Neuronal stem cell (in vitro differentiated cells): ENCODE results near the gene EML1.

Experiments
- DNase-seq: peaks from one replicate; pipeline ENCODE4 v3.0.0-alpha.2; 2013; ENCODE audit warnings: low spot score
- H2AFZ ChIP-seq: one replicate; pipeline ENCODE4 v1.6.1; 2013; ENCODE audit warnings: mild to moderate bottlenecking, low read length, inconsistent platforms
- H2AK5ac ChIP-seq: 2 replicates; pipeline ENCODE4 v1.6.1; 2013; ENCODE audit warnings: low read depth, mild to moderate bottlenecking, inconsistent platforms, low read length, moderate library complexity, mixed read lengths
- H2BK120ac ChIP-seq: 2 replicates; pipeline ENCODE4 v1.6.1; 2013; ENCODE audit warnings: low read depth, mild to moderate bottlenecking, inconsistent platforms, low read length, moderate library complexity, mixed read lengths
- H2BK12ac ChIP-seq: one replicate; pipeline ENCODE4 v1.6.1; 2013; ENCODE audit warnings: low read length, inconsistent platforms
- H2BK15ac ChIP-seq: 2 replicates; pipeline ENCODE4 v1.6.1; 2013; ENCODE audit warnings: mild to moderate bottlenecking, low read length, inconsistent platforms, mixed read lengths
- H2BK5ac ChIP-seq: one replicate; pipeline ENCODE4 v1.6.1; 2013; ENCODE audit warnings: inconsistent platforms, mild to moderate bottlenecking, low read length, moderate library complexity
- H3K14ac ChIP-seq: one replicate; pipeline ENCODE4 v1.6.1; 2013; ENCODE audit warnings: low read length, inconsistent platforms
- H3K18ac ChIP-seq: 2 replicates; pipeline ENCODE4 v1.6.1; 2013; ENCODE audit warnings: low read length, inconsistent platforms
- H3K23ac ChIP-seq: 2 replicates; pipeline ENCODE4 v1.6.1; 2013; ENCODE audit warnings: low read depth, mild to moderate bottlenecking, mixed read lengths, low read length, inconsistent platforms; ENCODE audit not compliant: poor library complexity
- H3K27ac ChIP-seq: replicated peaks from 3 replicates; pipeline ENCODE4 v1.5.1; 2013; ENCODE audit warnings: low read length, inconsistent platforms
- H3K27me3 ChIP-seq, 3 experiments: 2 replicates each; pipeline ENCODE4 v1.6.1; 2013; ENCODE audit warnings: low read length in 3 of 3, mild to moderate bottlenecking in 2 of 3, inconsistent platforms in 1 of 3, low read depth in 1 of 3, mixed read lengths in 1 of 3, moderate library complexity in 1 of 3; ENCODE audit not compliant: control insufficient read depth in 3 of 3, insufficient read depth in 3 of 3
- H3K36me3 ChIP-seq, 2 donors: replicated peaks in 1 of 2; 2 replicates each; pipeline ENCODE4 v1.6.1; 2013; ENCODE audit warnings: low read length in 2 of 2; ENCODE audit not compliant: control insufficient read depth in 2 of 2, insufficient read depth in 2 of 2
- H3K4ac ChIP-seq: 2 replicates; pipeline ENCODE4 v1.6.1; 2013; ENCODE audit warnings: inconsistent platforms, mild to moderate bottlenecking, low read length, moderate library complexity
- H3K4me1 ChIP-seq, 2 donors: 1 replicate in 1 of 2; 2 replicates in 1 of 2; pipeline ENCODE4 v1.6.1; 2013; ENCODE audit warnings: low read length in 2 of 2, low read depth in 1 of 2; ENCODE audit not compliant: control insufficient read depth in 2 of 2, insufficient read depth in 1 of 2
- H3K4me2 ChIP-seq: one replicate; pipeline ENCODE4 v1.6.1; 2013; ENCODE audit warnings: mild to moderate bottlenecking, low read length, inconsistent platforms; ENCODE audit not compliant: insufficient read depth, poor library complexity, severe bottlenecking
- H3K4me3 ChIP-seq, 2 donors: 2 replicates each; pipeline ENCODE4 v1.5.1; 2013; ENCODE audit warnings: low read length in 2 of 2, mild to moderate bottlenecking in 2 of 2, inconsistent platforms in 1 of 2, moderate library complexity in 1 of 2
- H3K79me1 ChIP-seq: one replicate; pipeline ENCODE4 v1.6.1; 2013; ENCODE audit warnings: low read depth, mild to moderate bottlenecking, inconsistent platforms, low read length, moderate library complexity
- H3K9ac ChIP-seq: one replicate; pipeline ENCODE4 v1.6.1; 2013; ENCODE audit warnings: mild to moderate bottlenecking, low read depth, low read length, inconsistent platforms; ENCODE audit not compliant: poor library complexity
- H3K9me3 ChIP-seq, 2 donors: replicated peaks in 1 of 2; 2 replicates each; pipeline versions ENCODE3 to v1.6.1; 2013; ENCODE audit warnings: low read length in 2 of 2, mild to moderate bottlenecking in 2 of 2, inconsistent platforms in 1 of 2, low read depth in 1 of 2, mixed read lengths in 1 of 2, moderate library complexity in 1 of 2; ENCODE audit not compliant: control insufficient read depth in 2 of 2, insufficient read depth in 1 of 2
- H4K8ac ChIP-seq: one replicate; pipeline ENCODE4 v1.6.1; 2013; ENCODE audit warnings: low read depth, mild to moderate bottlenecking, inconsistent platforms, low read length, moderate library complexity
- H4K91ac ChIP-seq: one replicate; pipeline ENCODE4 v1.6.1; 2013; ENCODE audit warnings: low read length, low read depth, mild to moderate bottlenecking, inconsistent platforms; ENCODE audit not compliant: poor library complexity
- WGBS, 2 donors: extraction: QIAGEN DNeasy Blood & Tissue Kit; methylation state at CpG; one replicate each; pipeline ENCODE4 v1.1.7; 2013; ENCODE audit warnings: missing lambda C conversion rate in 2 of 2, mixed read lengths in 1 of 2; ENCODE audit not compliant: insufficient read length in 2 of 2, insufficient replicate concordance in 1 of 2; ENCODE audit errors: extremely low coverage in 2 of 2; 5-methylcytosine and 5-hydroxymethylcytosine counted together

Gene EML1

DNA sequence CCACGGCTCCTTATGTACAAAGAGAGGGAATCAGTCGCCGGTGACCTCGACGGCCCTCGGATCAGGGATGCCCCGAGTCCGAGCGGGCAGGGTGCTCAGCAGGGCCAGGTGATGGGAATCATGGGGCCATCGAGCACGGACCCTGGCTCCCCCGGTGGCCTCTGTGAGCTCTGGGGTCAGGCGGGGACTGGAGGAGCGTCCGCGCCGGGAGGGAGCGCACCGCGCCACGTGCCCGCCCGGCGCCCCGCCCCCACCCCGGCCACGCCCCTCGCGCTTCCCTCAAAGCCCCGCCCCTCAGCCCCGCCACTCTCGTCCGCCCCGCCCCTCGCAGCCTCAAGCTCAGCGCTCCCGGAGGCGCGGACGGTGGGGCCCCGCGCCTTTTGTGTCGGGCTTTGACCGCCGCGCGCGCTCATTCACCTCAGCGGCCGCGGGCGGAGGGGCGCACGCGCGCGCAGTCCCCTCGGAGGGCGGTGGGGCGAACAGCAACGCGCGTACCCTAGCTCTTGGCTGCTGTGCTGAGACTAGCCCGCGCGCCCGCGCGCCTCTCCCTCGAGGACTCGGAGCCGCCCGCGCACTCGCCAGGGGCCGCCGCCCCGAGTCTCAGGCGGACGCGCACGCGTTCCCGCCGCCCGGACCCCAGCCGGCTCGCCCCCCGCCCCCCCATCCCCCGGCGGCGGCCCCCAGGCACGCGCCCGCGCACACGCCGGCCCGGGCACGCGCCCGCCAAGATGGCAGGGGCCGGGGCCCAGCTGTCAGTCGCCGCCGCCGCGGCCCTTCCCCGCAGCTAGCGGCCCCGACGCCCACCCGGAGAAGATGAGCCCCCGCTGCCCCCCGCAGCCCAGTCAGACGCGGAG is 178.1 kb downstream of the EML1 start:
- Histone ChIP-seq H3K18ac (peak overlapping the region; percentile 96), H2BK5ac (peak overlapping the region; percentile 31), H3K4me1 (peaks cover 8 to 10% of the 10 kb centered on the region in 2 donors), H2AK5ac (peak overlapping the region; percentile 86), H2BK15ac (no peak overlapping the region), H3K9ac (peak overlapping the region; percentile 72), H3K4me3 (peak overlapping the region; percentile 88 to 96), H2BK120ac (no peak overlapping the region), H2AFZ (peak overlapping the region; percentile 98), H2BK12ac (no peak overlapping the region), H4K8ac (no peak overlapping the region), H3K27ac (peak overlapping the region; percentile 89), H3K14ac (no peak overlapping the region), H3K9me3 (peaks cover 15 to 41% of the 10 kb centered on the region in 2 donors), H3K4ac (no peak overlapping the region), H3K4me2 (peak overlapping the region; percentile 70), H4K91ac (no peak overlapping the region), H3K36me3 (peaks cover 0 to 5% of the 10 kb centered on the region in 2 donors), H3K79me1 (peaks cover 4% of the 10 kb centered on the region), H3K23ac (peak overlapping the region; percentile 67), H3K27me3 (peaks cover 0 to 18% (median 4%) of the 10 kb centered on the region in 3 experiments)
- no CpG with 5 or more reads among the region's 117 CpGs for WGBS, 2 donors
- peak; percentile 89 for DNase-seq

DNA sequence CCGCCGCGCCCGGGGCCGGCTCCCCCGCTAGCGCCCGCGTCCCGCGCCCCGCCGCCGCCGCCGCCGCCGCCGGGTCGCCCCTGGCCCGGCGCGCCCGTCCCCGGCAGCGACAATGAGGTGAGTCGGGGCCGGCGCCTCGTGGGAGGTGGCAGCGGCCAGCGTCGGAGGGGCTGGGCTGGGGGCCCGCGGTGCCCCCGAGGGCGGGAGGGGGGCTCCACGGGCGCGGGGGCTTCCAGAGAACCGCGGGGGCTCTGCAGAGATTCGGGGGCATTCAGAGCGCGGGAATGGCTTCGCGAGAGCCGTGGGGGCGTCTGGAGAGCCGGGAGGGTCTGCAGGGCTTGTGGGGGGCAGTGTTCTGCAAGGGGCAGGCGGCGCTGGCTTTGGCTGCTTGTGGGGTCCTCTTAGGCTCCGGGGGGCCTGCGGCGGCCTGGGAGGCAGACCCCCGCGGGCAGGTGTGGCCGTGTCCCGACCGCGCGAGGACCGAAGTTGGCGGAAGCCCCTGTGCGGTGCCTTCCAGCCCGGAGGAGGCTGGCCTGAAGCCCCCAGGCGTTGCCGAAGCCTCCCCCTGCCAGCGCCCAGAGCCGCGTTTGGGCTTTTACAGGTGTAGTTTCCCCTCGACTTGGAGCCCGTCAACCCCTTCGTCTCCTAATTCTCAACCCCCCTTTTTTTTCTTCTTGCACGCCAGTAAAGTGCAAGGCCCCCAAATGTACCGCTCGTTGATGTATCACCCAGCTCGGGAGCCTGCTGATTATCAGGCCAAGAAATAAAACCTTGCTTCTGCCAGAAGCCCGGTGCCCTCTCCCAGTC is 178.9 kb downstream of the EML1 start:
- Histone ChIP-seq H2AK5ac (peak overlapping the region; percentile 72), H4K8ac (no peak overlapping the region), H3K23ac (no peak overlapping the region), H2BK12ac (peak overlapping the region; percentile 64), H3K79me1 (peaks cover 4% of the 10 kb centered on the region), H3K4ac (no peak overlapping the region), H3K14ac (no peak overlapping the region), H3K36me3 (peaks cover 0 to 11% of the 10 kb centered on the region in 2 donors), H4K91ac (no peak overlapping the region), H3K4me2 (peak overlapping the region; percentile 70), H2BK15ac (no peak overlapping the region), H3K9me3 (peaks cover 15 to 46% of the 10 kb centered on the region in 2 donors), H3K18ac (peak overlapping the region; percentile 97), H3K9ac (peak overlapping the region; percentile 91), H2AFZ (peak overlapping the region; percentile 98), H3K4me3 (peak overlapping the region; percentile 88 to 96), H2BK120ac (peak overlapping the region; percentile 65), H3K27me3 (peaks cover 0 to 18% (median 4%) of the 10 kb centered on the region in 3 experiments), H2BK5ac (no peak overlapping the region), H3K4me1 (peaks cover 4 to 8% of the 10 kb centered on the region in 2 donors), H3K27ac (peak overlapping the region; percentile 56)
- peak; percentile 29 for DNase-seq
- WGBS, 2 donors, result no CpG with 5 or more reads among the region's 79 CpGs

DNA sequence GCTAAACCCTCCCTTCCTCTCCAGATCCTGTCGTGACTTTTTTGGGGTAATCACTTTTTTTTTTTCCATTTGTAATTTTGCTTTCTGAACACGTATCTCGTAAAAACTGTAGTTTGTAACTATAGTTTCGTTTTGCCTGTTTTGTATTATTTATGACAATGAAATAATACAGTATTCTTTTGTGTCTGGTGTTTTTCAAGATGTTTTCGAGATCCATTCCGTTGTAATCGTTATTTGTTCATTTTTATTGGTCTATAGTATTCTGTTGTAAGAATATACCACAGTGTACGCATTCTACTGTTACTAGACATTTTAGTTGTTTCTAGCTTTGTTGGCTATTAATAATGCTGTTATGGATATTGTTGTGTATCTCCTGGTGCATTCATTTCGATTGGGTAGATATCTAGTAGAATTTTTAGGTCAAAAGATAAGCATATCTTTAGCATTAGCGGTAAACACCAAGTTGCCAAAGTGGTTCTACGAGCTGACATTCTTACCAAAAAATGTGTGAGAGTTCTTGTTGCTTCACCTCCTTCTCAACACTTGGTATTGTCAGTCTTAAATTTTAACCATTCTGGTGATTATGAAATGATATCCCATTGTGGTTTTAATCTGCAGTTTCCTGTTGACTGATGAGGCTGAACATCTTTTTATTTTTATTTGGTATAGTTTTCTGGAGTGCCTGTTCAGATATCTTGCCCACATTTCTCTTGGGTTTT is 179.7 kb downstream of the EML1 start:
- Histone ChIP-seq H3K18ac (no peak overlapping the region), H2BK120ac (no peak overlapping the region), H2AK5ac (no peak overlapping the region), H3K9ac (peak overlapping the region; percentile 91), H2AFZ (peak overlapping the region; percentile 98), H3K9me3 (peaks cover 15 to 46% of the 10 kb centered on the region in 2 donors), H3K4me2 (peak overlapping the region; percentile 70), H3K4me3 (peak overlapping the region; percentile 88 to 96), H4K91ac (no peak overlapping the region), H4K8ac (no peak overlapping the region), H3K23ac (no peak overlapping the region), H3K14ac (no peak overlapping the region), H3K27ac (no peak overlapping the region), H3K79me1 (peaks cover 4% of the 10 kb centered on the region), H3K4me1 (peaks cover 4 to 8% of the 10 kb centered on the region in 2 donors), H2BK5ac (no peak overlapping the region), H2BK15ac (no peak overlapping the region), H3K27me3 (peaks cover 0 to 17% (median 3%) of the 10 kb centered on the region in 3 experiments), H3K4ac (no peak overlapping the region), H2BK12ac (no peak overlapping the region), H3K36me3 (peaks cover 0 to 16% of the 10 kb centered on the region in 2 donors)
- DNase-seq, result no peak
- WGBS, 2 donors, result no CpG with 5 or more reads among the region's 11 CpGs
